HS-5 (cell line): ENCODE data around the gene ZNF649.

ENCODE experiments used
- DNase-seq: peaks from one replicate; pipeline ENCODE4 v3.0.0-alpha.2; 2012; ENCODE audit warnings: low read depth

The ZNF649 gene

GRCh38 chr19:51887522-51888498 is 17.0 kb downstream of the ZNF649 start, which contains the start of gene ZNF577:
ZNF577 (minus strand) TSS chr19:51887951; CDS start chr19:51880382, 7,569 bp downstream.
- DNase-seq, result peak; percentile 64

GRCh38 chr19:51884713-51885112 is 20.1 kb downstream of the ZNF649 start:
- DNase-seq, result no peak

DNA sequence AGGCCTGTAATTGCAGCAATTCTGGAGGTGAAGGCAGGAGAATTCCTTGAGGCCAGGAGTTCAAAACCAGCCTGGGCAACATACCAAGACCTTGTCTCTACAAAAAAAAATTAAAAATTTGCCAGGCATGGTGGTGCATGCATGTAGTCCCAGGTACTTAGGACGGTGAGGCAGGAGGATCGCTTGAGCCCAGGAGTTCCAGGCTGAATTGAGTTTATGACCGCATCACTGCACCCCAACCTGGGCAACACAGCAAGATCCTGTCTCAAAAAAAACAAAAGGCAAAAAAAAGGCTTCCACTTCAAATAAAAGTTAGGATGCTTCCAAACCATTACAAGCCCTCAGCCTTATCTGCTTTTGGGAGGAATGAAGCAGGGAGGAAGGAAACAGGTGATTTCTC is 22.3 kb downstream of the ZNF649 start:
- no peak for DNase-seq

GRCh38 chr19:51873097-51873496 is 31.7 kb downstream of the ZNF649 start:
- DNase-seq, result no peak

DNA sequence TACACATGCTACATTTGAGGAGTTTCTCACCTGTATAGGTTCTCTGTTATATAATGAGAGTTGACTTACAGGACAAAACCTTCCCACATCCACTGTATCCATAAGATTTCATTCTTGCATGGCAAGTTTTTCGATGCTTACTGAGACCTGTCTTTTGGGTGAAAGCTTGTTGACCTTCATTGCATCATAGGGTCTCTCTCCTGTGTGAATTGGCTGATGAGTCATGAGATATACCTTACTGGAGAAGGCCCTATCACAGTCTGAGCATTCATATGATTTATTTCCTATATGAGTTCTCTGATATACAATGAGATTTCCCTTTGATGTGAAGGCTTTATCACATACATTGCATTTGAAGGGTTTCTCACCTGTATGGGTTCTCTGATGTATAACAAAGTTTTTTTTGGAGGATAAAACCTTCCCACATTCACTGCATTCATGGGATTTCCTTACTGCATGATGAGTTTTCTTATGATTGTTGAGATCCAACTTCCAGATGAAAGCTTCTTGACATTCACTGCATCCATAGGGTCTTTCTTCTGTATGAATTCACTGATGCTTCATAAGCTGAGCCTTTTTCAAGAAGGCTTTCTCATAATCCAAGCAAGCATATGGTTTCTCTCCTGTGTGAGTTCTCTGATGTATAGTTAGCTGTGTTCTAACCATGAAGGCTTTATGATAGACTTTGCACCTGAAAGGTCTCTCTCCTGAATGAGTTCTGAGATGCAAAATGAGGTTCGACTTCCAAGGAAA is 42.8 kb downstream of the ZNF649 start:
- no peak for DNase-seq
